Measurements from ENCODE around the gene ABCA4.
"Not testable (repeated sequence)": the region's sequence is repeated elsewhere in the genome, so short reads cannot be mapped to it uniquely, and the experiment has no call there.

The ABCA4 gene

GRCh38 chr1:93969371-93969770, 151.6 kb downstream of the ABCA4 start:
- DNase-seq: no peak

DNA sequence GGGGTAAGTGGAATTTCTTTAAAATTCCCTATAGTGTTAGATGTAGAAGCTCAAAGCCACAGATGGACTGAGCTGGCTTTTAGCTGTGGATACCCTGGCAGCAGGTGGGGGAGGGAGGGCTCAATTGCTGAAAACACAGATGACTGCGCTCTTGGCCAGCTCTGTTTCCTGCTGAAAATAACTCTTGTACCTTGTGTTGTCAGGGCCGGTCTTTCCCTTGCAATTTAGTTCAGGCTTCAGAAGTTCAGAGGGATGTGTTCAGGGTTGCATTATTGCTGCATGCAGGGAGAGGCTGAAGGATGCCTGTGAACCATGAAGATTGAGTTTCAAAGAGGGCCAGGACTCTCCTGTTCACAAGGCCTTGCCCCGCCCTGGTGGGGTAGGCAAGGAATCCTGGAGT, 153.6 kb downstream of the ABCA4 start:
- no peak for DNase-seq

DNA sequence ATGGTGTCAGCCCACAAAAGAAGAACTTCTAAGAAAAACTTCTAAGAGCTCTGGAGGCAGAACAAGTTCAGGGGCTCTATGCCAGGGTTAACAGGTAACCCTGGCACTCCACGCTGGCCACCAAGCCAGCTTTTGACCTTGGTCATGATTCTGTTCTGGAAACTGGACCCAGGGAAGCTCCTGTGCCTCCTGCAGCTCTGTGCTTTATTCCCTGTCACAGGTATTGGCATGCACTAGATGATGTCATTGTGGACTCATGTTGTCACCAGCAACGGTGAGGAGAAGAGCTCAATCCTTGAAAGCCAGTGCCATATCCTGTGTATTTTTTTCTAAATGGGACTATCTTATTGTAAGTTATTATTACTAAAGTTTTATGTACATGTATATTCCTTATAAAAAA, 155.1 kb downstream of the ABCA4 start:
- DNase-seq: no peak

DNA sequence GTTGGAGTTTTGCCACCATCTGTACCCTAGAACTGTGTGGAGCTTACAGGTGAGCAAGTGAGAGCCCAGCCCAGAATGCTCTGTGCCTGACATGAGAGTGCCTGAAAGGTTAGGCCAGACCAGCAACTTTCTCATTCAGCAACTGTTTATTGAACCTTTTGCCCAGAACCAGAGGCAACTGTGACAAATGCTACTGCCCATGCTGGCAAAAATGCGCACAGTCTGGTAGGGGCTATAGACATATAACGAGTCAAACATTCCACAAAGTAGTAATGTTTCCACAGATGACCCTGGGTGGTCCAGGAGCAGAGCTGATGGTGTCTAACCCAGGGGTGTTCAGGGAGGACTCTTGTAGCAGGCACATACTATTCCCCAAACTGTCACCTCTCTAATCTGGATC, 155.7 kb downstream of the ABCA4 start:
- no peak for DNase-seq

DNA sequence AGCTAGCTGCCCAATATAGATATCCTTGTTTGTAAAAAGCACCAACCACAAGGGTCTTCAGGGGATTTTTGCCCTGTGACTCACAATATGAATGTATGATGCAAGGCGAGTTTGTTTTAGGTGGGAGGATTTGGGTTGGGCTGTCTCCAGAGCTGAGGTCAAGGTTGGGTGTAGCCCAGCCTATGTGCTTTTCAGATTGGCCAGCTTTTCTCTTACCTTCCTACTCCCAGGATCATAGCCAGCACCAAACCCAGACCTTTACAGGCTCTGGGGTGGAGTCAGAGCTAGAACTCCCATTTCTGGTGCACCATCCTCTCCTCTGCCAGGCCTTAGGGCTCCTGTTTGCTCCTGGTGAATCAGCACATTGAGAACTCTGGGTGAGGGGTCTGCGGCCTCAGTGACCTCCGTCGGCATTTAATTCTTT, 156.2 kb downstream of the ABCA4 start:
- DNase-seq: no peak

DNA sequence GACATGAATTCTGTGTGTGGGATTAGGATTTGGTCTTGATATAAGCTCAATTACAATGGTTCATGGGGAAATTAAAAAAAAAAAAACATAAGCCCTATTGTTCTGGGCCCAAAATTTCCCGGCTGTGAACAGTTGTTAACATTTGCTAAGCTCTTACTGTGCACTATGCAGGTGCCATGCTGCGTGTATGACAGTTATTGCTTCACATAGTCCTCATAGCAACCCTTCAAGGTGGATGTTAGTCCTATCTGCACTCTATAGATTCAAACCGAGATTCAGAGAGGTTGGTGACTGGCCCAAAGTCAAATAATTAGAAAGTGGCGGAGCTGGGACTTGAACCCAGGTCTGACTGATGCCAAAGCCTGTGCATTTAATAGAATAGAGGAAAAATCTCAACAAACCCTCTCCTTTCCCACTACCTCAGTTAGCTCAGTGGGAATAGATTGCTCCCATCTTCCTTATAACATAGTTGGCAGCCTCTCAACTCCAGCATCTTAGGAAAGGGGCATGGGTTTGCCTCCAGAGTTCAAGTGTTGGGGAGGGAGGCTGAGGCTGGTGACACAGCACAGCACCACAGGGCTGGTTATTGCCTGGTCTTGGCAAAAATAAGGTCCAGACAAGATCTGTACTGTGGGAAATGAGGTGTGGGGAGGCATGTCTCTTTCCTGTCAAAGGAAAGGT, 156.7 kb downstream of the ABCA4 start:
- DNase-seq: no peak

- DNase-seq: no peak
Observed at GRCh38 chr1:93963585-93963984, 157.4 kb downstream of the ABCA4 start.

DNA sequence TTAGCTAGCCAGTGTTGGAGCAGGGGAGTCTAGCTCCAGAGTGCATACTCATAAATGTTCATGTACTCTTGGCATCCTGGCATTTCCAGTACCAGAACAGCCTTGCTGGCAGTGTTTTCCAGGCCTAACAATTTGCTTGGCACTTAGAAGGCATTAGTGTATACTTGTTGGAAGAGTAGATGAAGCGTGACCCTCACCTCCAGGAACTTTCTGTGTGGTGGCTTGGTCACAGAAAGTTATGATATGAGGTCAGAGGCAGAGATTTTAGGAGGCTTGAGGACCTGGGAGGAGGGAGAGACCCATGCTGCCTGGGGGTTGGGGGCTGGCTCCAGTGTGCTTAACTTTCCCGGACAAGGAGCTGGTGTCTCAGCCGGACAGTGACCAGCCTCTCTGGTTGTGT, 159.0 kb downstream of the ABCA4 start:
- no peak for DNase-seq

DNA sequence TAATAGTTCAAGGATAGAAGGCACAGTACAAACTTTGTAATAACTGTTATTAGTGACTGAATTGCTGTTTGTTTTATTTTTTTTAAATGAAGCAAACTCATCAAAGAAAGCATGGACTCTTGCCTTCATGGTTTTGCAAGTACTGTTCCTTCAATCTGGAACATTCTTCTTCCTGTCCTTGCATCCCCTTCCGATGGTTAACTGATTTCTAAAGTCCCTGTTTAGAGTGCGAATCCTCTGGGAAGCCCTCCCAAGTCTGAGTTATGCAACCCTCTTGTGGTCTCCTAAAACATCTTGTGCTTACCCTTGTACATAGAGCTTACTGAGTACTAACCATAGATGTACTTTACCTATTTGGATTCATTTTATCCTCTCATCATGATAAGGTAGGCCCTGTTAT, 159.5 kb downstream of the ABCA4 start:
- no peak for DNase-seq

GRCh38 chr1:93960641-93961147, 160.3 kb downstream of the ABCA4 start:
- DNase-seq: no peak

DNA sequence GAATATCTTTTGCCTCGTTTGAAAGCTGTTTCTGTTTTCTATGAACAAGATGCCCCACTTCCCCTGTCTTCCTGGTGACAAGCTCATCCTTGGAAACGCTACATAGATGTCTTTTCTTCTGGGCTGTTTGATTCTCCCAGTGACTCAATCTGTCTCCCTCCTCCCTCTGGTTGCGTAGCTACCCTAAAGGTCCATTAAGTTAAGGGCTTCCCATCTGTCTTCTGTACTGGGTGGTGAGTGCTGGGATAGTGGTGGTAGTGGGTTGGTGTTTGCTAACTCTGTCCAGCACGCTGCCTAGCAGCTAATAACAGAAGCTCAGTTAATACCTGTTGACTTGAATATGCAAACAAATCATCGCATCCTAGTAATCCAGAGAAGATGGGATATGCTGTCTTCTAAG, 161.5 kb downstream of the ABCA4 start:
- no peak for DNase-seq

DNA sequence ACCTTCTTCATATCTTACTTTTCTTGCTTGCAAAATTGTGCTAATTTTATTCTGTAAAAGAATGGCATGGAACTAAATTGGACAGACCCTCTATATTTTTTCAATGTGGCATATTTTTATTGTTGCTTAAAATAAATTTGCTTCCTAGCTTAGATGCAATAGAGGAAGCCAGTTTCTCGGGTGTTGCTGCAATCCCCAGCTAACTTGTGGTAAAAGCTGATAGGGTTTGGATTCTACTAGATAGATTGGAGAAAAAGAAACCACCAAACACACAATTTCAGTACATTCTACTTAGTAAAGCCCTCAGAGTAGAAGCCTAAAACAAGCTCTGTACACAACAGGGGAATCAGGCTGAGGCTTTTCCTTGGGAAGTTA, 162.2 kb downstream of the ABCA4 start:
- no peak for DNase-seq

GRCh38 chr1:93958032-93958725, 162.8 kb downstream of the ABCA4 start:
- no peak for DNase-seq

GRCh38 chr1:93955765-93956164, 165.2 kb downstream of the ABCA4 start:
- no peak for DNase-seq

GRCh38 chr1:93947002-93947686, 173.8 kb downstream of the ABCA4 start:
- not testable (repeated sequence) for DNase-seq
